ENCODE data around the gene SLC16A7.
"Not testable (repeated sequence)": the region's sequence is repeated elsewhere in the genome, so short reads cannot be mapped to it uniquely, and the experiment has no call there.

SLC16A7 gene

GRCh38 chr12:59742841-59743240, 147.0 kb downstream of the SLC16A7 start:
- no peak for DNase-seq

DNA sequence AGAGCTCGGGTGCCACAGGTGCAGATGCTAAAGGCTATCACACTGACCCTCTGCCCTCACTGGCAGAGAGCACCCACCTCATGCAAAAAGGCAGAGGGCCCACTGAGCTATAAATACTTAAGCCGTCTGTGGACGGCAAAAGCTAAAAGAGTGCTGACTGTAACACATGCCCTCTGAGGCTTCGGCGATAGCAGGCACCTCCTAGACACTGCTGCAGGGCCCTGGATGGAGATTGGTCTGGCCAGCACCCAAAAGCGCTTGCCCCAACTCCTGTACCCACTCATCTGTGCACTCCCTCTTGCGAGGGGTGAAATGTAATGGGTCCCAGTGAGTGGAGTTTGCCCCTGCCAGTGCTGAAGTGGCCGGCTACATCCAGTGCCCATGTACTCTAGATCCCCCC, 148.7 kb downstream of the SLC16A7 start:
- DNase-seq: no peak

GRCh38 chr12:59751091-59751490, 155.3 kb downstream of the SLC16A7 start:
- not testable (repeated sequence) for DNase-seq

DNA sequence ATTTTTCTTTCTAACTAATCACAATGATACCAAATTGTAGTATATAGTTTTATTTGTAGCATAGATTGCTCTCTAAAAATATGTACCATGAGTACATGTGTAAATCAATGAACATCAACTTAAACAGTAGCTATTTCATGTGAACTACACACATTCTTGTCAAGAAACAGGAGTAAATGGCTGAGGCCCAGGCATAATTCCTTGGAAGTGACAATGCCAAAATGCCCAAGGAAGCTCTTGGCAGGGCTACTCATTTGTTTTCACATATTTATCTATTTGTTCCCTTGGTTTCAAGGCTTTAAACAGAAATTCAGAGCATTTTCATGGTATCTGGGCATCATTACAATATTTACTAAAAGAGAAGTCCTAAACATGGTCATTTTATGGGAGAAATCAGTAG, 165.7 kb downstream of the SLC16A7 start:
- DNase-seq: no peak

- no peak for DNase-seq
Measured at GRCh38 chr12:59763835-59764234, 168.0 kb downstream of the SLC16A7 start.

- DNase-seq: no peak
Measured at GRCh38 chr12:59768031-59768430, 172.2 kb downstream of the SLC16A7 start.

DNA sequence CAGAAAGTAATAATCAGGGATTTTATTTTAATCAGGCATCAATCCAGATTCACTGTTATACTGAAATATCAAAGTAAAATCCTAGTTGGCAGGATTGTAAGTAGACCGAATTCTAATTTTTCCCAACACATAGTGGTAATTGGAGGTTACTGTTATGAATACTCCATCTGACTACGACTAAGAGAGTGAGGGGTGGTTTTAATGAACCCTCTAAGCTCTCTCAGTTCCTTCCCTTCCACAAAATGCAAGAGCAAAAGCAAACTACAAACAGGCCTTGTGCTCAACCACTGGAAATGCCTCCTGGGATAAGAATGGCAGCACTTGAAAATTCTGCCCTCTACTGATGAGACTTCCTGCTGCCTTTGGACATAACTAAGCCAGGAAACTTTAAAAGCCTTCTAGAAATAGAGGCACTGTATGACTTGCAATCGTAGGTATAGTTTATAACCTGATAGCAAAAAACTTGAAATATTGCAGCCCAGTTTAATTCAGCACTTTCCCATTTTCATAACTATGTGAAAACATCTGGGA, 184.8 kb downstream of the SLC16A7 start:
- DNase-seq: no peak

DNA sequence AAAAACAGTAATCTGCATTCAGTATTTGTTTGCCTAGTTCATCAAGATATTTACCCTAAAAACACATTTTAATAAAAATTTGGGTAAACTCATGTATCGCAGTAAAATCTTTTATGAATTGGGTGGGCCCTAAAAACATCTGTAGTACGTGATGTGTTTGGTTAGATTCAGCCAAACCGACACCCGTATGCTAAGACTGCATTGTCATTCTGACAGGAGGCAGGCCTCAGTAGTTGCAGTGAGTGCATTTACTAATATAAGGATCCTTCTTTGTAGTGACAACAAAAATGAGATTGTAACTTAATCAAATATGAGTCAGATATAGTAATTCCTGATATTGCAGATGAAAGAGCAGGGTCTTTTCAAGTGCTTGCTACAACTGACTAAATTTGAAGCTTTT, 191.8 kb downstream of the SLC16A7 start:
- DNase-seq: no peak

GRCh38 chr12:59792647-59793046, 196.8 kb downstream of the SLC16A7 start:
- no peak for DNase-seq

GRCh38 chr12:59803735-59804134, 207.9 kb downstream of the SLC16A7 start:
- DNase-seq: no peak

DNA sequence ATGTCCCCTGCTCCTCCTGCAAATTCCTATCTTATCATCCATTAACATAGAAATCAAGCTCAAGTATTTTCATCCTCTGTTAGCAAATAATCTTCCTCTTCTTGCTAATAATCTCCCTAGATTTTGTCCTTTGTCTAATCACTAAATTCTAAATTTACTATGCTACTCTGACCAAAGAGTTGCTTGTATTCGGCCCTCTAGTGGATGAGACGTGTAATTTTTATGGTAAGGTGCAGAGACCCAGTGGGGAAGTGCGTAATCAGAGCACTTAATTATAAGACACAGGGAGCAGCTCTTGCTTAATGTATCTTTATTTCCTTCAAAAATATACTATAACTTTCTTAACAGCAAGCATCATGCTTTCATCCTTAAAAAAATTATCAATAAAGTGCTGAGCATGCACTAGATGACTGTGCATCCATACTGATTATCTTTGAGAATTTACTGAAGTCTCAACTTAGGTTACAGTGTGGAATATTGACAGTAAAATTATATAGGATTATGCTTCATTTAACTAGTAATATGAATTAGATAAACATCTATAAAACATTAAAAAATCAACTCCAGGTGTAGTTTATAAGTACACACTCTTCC, 212.6 kb downstream of the SLC16A7 start:
- DNase-seq: no peak

GRCh38 chr12:59811991-59812390, 216.2 kb downstream of the SLC16A7 start:
- DNase-seq: no peak

DNA sequence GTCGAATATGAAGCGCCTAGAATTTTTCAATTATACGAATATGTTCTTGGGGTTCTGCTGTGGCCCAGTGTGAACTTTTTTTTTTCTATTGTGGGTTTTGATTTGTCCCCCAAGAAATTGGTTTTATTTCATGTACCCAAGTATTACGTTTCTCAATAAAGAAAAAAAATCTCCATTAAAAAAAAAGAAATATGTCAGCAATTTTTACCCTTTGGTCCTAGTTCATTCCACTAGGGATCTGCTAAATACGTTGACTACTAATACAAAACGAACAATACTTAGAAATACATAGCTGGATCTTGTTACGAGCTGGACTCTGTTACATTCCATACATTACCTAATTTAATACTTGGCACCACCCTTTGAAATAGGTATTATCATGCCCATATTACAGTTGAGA, 216.9 kb downstream of the SLC16A7 start:
- DNase-seq: no peak

GRCh38 chr12:59820594-59821011, 224.8 kb downstream of the SLC16A7 start:
- DNase-seq: no peak

- DNase-seq: no peak
Measured at GRCh38 chr12:59823567-59823966, 227.7 kb downstream of the SLC16A7 start.

DNA sequence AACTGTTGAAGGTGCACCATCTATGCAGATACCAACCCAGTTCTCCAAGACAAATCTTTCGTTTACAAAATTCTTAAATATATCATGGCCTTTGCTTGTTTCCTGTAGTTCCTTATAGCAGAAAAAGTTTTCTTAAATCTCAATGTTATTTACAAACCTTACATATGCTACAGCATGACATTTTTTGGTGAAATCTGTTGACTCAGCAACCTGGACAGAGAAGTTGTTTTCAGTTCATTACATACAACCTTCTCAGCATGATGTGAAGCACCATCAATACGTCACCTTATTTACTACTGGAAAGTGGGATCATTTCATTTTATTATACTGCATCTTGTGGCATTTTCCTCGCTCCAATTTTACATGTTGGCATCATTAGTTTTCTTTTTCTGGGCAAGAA, 231.9 kb downstream of the SLC16A7 start:
- DNase-seq: no peak

- no peak for DNase-seq
Measured at GRCh38 chr12:59828521-59828920, 232.7 kb downstream of the SLC16A7 start.

- DNase-seq: no peak
Measured at GRCh38 chr12:59833408-59833807, 237.6 kb downstream of the SLC16A7 start.

DNA sequence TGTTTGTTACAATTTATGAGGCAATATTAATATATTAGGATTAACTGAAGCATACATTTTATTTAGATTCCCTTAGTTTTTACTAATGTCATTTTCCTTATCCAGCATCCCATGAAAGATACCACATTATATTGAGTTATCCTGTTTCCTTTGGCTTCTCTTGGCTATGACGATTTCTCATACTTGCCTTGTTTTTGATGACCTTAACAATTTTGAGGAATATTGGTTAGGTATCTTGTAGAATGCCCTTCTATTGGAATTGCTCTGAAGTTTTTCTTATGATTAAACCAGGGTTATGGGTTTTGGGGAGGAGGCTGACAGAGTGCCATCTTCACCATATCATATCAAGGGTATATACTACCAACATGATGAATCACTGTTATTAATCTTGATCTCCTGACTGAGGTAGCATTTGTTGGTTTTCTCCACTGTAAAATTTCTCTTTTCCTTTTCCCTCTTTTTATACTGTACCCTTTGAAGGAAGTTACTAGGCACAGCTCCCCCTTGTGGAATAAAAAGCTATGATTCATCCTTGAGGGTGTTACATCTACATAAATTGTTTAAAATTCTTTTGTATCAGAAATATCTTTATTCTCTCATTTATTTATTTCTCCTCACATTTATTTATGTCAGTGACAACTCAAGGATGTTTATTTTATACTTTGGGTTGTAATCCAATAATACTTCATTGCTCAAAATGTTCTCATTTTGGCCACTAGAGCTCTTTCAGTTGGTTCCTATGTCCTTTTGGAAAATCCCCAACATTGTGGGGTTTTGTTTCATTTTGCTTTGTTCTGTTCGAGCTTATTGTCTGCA, 239.0 kb downstream of the SLC16A7 start:
- DNase-seq: no peak
